Ovary (tissue), 3 donors: Measurements from ENCODE around the gene FBXL13.

ENCODE experiments used
- EP300 ChIP-seq: sonication (generic); formaldehyde crosslinking; IDR thresholded peaks from one replicate; pipeline ENCODE4 v1.6.1; 2017; ENCODE audit warnings: antibody characterized with exemption
- POLR2A ChIP-seq: fragments of 450-650 bp; IDR thresholded peaks from one replicate; pipeline ENCODE4 v1.6.1; 2017; ENCODE audit warnings: antibody characterized with exemption, mild to moderate bottlenecking, moderate library complexity
- TF ChIP-seq, protein P1 (sequence below), 3 donors: fragments of 450-650 bp in 2 of 3; fragments of 200-600 bp in 1 of 3; IDR thresholded peaks; one replicate each; pipeline versions ENCODE4 v1.5.1 to v1.8.0; 2016 to 2022; ENCODE audit warnings: antibody characterized with exemption in 3 of 3, mild to moderate bottlenecking in 1 of 3
- donor health status: DM: no; HTN: no; CAD: no.

DNA sequence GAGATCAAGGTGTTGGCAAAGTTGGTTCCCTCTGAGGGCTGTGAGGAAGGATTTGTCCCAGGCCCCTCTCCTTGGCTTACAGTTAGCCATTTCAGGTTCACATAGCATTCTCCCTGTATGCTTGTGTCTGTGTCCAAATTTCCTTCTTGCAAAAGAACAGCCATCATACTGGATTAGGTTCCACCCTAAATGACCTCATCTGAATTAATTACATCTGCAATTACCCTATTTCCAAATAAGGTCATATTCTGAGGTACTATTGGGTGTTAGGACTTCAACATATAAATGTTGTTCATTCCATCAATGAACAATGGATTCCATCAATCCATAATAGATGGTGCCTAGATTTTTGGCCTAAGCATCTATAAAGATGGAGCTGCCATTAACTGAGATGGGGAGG is 178.0 kb downstream of the FBXL13 start:
- TF ChIP-seq, protein P1, sequence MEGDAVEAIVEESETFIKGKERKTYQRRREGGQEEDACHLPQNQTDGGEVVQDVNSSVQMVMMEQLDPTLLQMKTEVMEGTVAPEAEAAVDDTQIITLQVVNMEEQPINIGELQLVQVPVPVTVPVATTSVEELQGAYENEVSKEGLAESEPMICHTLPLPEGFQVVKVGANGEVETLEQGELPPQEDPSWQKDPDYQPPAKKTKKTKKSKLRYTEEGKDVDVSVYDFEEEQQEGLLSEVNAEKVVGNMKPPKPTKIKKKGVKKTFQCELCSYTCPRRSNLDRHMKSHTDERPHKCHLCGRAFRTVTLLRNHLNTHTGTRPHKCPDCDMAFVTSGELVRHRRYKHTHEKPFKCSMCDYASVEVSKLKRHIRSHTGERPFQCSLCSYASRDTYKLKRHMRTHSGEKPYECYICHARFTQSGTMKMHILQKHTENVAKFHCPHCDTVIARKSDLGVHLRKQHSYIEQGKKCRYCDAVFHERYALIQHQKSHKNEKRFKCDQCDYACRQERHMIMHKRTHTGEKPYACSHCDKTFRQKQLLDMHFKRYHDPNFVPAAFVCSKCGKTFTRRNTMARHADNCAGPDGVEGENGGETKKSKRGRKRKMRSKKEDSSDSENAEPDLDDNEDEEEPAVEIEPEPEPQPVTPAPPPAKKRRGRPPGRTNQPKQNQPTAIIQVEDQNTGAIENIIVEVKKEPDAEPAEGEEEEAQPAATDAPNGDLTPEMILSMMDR (IDR thresholded peaks at IDR 0.05) = no peak
- no peak for TF ChIP-seq POLR2A
- no peak for TF ChIP-seq EP300
